ENCODE results near the gene CTNND2. TPM values are rescaled to one million over a fixed set of nuclear protein-coding genes. Genes with fewer than 3 reads are reported as not detected.

Gene CTNND2
- total RNA-seq, 1 donor from 2014 or later: 18.4 TPM

DNA sequence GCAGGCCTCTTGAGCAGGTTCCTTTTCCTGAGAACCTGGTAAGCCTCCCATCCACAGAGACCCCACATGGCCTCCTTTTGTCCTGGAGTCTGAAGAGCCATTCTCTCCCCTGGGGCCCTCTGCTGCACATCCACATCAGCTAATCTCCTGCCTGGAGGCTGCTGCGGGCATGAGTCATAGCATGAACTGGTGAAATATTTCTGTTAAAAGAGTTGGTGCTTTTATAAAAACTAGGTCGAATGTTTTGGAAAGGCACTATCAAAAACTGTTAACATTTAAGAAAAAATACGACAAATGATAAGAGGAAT is 399.4 kb downstream of the CTNND2 start:
- DNase-seq: no peak
- TF ChIP-seq, protein P1, sequence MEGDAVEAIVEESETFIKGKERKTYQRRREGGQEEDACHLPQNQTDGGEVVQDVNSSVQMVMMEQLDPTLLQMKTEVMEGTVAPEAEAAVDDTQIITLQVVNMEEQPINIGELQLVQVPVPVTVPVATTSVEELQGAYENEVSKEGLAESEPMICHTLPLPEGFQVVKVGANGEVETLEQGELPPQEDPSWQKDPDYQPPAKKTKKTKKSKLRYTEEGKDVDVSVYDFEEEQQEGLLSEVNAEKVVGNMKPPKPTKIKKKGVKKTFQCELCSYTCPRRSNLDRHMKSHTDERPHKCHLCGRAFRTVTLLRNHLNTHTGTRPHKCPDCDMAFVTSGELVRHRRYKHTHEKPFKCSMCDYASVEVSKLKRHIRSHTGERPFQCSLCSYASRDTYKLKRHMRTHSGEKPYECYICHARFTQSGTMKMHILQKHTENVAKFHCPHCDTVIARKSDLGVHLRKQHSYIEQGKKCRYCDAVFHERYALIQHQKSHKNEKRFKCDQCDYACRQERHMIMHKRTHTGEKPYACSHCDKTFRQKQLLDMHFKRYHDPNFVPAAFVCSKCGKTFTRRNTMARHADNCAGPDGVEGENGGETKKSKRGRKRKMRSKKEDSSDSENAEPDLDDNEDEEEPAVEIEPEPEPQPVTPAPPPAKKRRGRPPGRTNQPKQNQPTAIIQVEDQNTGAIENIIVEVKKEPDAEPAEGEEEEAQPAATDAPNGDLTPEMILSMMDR (IDR thresholded peaks at IDR 0.05; ENCODE audit: borderline replicate concordance): no peak
- intact Hi-C loops (cut with micrococcal nuclease): no loop called here
- H3K27me3 ChIP-seq (ENCODE audit: low read depth): no peaks in the 10 kb centered on the region
- H3K4me3 ChIP-seq: no peak overlapping the region
- no peak overlapping the region for H3K27ac ChIP-seq (replicated peaks)
- no peaks in the 10 kb centered on the region for H3K36me3 ChIP-seq
- no peaks in the 10 kb centered on the region for H3K4me1 ChIP-seq
- H3K9me3 ChIP-seq (replicated peaks): no peaks in the 10 kb centered on the region

DNA sequence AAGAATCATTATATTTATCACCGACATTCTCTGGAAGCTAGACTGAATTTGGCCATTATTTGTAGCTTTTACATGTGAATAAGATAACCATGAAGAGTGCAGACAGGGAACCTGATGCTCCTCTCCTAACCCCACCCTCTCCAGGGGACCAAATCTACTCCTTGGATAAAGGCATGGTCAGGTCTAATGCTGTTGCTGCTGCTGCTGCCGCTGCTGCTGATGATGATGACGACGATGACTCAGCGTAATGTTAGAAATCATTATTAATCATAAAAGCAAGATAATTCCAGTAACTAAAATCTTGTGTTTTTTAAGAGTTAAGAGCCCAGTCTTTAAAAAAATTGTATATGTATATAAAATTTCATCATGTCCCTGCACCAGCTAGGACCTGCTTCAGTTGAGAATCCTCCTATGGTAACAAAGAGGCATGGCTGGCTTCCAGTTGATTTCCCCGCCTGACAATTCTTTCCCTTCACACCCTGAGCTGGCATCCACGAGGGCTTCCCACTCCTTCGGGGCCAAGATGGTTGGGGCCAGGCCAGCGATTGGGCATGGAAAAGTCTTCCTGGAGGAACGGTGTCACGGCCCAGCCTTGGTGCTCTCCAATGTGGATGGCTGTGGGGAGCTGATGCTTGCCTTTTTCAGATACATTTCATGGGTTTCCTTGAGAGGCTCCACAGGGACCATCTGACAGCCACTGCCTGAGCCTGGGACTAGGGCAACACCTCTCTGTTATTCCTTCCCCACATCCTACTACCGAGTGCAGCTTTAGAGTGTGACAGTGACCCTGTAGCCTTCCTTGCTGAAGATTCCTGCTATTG is 400.0 kb downstream of the CTNND2 start:
- no peaks in the 10 kb centered on the region for H3K27me3 ChIP-seq (ENCODE audit: low read depth)
- intact Hi-C loops (cut with micrococcal nuclease): no loop called here

DNA sequence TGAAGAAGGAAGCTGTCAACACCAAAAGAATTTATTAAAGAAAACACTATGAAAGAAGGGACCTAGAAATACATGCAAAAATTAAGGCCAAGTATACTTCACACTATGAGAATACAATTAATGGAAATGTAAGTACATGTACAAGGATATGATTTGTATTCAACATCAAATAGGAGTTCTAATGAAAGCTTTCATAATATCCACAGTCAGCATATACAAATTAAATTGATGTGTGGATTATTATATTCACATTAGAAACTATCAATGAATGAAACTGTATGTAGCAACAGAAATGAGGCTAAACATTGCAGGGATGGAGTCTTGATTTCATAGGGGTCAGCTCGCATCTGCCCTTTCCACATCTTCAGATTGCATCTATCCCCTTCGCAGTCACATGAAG is 401.5 kb downstream of the CTNND2 start:
- no peaks in the 10 kb centered on the region for H3K27me3 ChIP-seq (ENCODE audit: low read depth)
- no peak overlapping the region for H3K27ac ChIP-seq (replicated peaks)
- no peaks in the 10 kb centered on the region for H3K9me3 ChIP-seq (replicated peaks)
- no peak for DNase-seq
- intact Hi-C loops (cut with micrococcal nuclease): no loop called here
- no peaks in the 10 kb centered on the region for H3K4me1 ChIP-seq
- no peaks in the 10 kb centered on the region for H3K36me3 ChIP-seq
- H3K4me3 ChIP-seq: no peak overlapping the region
- TF ChIP-seq, protein P1 (IDR thresholded peaks at IDR 0.05; ENCODE audit: borderline replicate concordance): no peak

More for the DNA sequence above, 400.0 kb downstream of the CTNND2 start:
- H3K36me3 ChIP-seq: no peaks in the 10 kb centered on the region
- no peak overlapping the region for H3K27ac ChIP-seq (replicated peaks)
- H3K4me3 ChIP-seq: no peak overlapping the region
- no peaks in the 10 kb centered on the region for H3K9me3 ChIP-seq (replicated peaks)
- H3K4me1 ChIP-seq: no peaks in the 10 kb centered on the region
- TF ChIP-seq, protein P1 (IDR thresholded peaks at IDR 0.05; ENCODE audit: borderline replicate concordance): no peak
- DNase-seq: no peak

DNA sequence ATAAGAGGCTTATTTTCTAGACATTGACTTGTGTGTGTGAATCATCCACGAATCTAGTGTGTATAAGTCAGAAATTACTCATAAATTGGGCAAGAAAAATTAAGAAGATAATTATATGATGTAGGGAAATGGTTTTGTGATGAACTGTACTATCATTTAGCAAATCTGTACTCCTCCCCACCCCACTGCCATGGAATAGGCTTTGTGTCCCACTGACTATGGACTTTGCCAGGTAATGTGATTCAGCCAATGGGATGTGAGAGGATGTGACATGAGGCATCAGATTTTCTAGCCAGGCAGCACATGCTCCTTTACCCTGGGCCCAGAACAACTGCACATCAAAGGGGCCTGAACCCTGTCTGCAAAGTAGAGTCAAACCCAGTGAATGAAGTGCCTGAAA is 406.6 kb downstream of the CTNND2 start:
- Histone ChIP-seq H3K9me3 (replicated peaks) (no peaks in the 10 kb centered on the region), H3K4me3 (no peak overlapping the region), H3K27me3 (ENCODE audit: low read depth) (no peaks in the 10 kb centered on the region), H3K36me3 (no peaks in the 10 kb centered on the region), H3K27ac (replicated peaks) (no peak overlapping the region), H3K4me1 (peaks cover 7% of the 10 kb centered on the region)
- TF ChIP-seq, protein P1 (IDR thresholded peaks at IDR 0.05; ENCODE audit: borderline replicate concordance): no peak
- no peak for DNase-seq
- intact Hi-C loops (cut with micrococcal nuclease): loop anchor here (10.0 kb wide), 1 partner anchor 233 kb away; no protein-coding TSS in a partner anchor

DNA sequence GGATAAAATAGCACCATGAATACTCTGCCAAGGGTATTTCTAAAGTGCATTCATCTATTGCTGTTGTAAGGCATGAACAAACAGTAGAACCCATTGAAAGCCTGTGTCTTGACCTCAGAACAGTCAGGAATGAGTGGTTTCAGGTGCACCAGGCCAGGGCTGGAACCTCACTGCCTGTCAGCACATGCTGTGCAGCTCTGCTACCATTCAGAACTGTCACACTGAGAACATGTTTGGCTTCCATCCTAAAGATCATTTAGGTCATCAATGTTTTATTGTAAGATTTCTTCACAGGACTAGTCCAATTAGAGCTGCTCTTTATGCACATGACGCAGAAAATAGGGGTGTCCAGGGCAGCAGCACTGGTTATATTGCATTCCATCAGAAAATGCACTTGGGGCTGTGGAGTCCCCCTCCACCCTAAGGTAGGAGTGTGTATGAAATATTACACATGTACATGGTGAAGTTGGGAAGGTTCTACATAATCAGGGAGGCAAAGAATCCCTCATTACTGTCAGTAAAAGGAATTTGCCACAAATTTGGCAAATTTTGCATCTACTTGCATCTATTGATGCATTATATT is 408.0 kb downstream of the CTNND2 start:
- DNase-seq: no peak
- Histone ChIP-seq H3K4me1 (peaks cover 7% of the 10 kb centered on the region), H3K36me3 (no peaks in the 10 kb centered on the region), H3K4me3 (no peak overlapping the region), H3K9me3 (replicated peaks) (no peaks in the 10 kb centered on the region), H3K27me3 (ENCODE audit: low read depth) (no peaks in the 10 kb centered on the region), H3K27ac (replicated peaks) (no peak overlapping the region)
- TF ChIP-seq, protein P1 (IDR thresholded peaks at IDR 0.05; ENCODE audit: borderline replicate concordance): no peak
- intact Hi-C loops (cut with micrococcal nuclease): loop anchor here (10.0 kb wide), 1 partner anchor 231 kb away; no protein-coding TSS in a partner anchor
